DOHH2 (cell line): ENCODE measurements around the gene CD2AP.

ENCODE experiments used
- H3F3A ChIP-seq: fragments of 200-600 bp; sonication (generic), shearing (Covaris generic); 2 replicates; pipeline ENCODE4 v1.6.0; 2016; ENCODE audit warnings: antibody characterized with exemption, mild to moderate bottlenecking; ENCODE audit not compliant: control insufficient read depth, insufficient read depth
- H3K27ac ChIP-seq: fragments of 200-600 bp; sonication (generic); 2 replicates; pipeline ENCODE4 v1.5.1; 2014; ENCODE audit warnings: low read depth, mild to moderate bottlenecking, low read length, moderate library complexity
- H3K27me3 ChIP-seq: fragments of 200-600 bp; sonication (generic); 2 replicates; pipeline ENCODE4 v1.6.1; 2014; ENCODE audit warnings: mild to moderate bottlenecking, low read length, mixed read lengths; ENCODE audit not compliant: control insufficient read depth
- H3K36me3 ChIP-seq: fragments of 200-600 bp; sonication (generic); 2 replicates; pipeline ENCODE4 v1.6.1; 2014; ENCODE audit warnings: mild to moderate bottlenecking, low read length, moderate library complexity, mixed read lengths; ENCODE audit not compliant: control insufficient read depth
- H3K4me1 ChIP-seq: fragments of 200-600 bp; sonication (generic); 2 replicates; pipeline ENCODE4 v1.6.1; 2014; ENCODE audit warnings: mild to moderate bottlenecking, low read length, mixed read lengths; ENCODE audit not compliant: control insufficient read depth
- H3K4me2 ChIP-seq: fragments of 200-600 bp; sonication (generic); 2 replicates; pipeline ENCODE4 v1.6.0; 2014; ENCODE audit warnings: mild to moderate bottlenecking, low read length, moderate library complexity
- H3K4me3 ChIP-seq: fragments of 200-600 bp; sonication (generic); 2 replicates; pipeline ENCODE4 v1.5.1; 2014; ENCODE audit warnings: mild to moderate bottlenecking, low read length, mixed read lengths
- H3K79me2 ChIP-seq: fragments of 200-600 bp; sonication (generic); 2 replicates; pipeline ENCODE4 v1.6.1; 2014; ENCODE audit warnings: mild to moderate bottlenecking, low read length, mixed read lengths; ENCODE audit not compliant: control insufficient read depth
- H3K9me2 ChIP-seq: fragments of 200-600 bp; sonication (generic); replicated peaks from 2 replicates; pipeline ENCODE4 v1.6.1; 2014; ENCODE audit warnings: mild to moderate bottlenecking, low read length, mixed read lengths; ENCODE audit not compliant: control insufficient read depth
- H3K9me3 ChIP-seq: fragments of 200-600 bp; sonication (generic); 2 replicates; pipeline ENCODE4 v1.6.1; 2014; ENCODE audit warnings: antibody characterized with exemption, low read length, mixed read lengths; ENCODE audit not compliant: control insufficient read depth, insufficient read depth
- H4K20me1 ChIP-seq: fragments of 200-600 bp; sonication (generic); 2 replicates; pipeline ENCODE4 v1.6.0; 2014; ENCODE audit warnings: low read depth, mild to moderate bottlenecking, antibody characterized with exemption, low read length, moderate library complexity; ENCODE audit not compliant: control insufficient read depth, insufficient read depth
- CTCF ChIP-seq: fragments of 200-600 bp; sonication (generic); IDR thresholded peaks from one replicate; pipeline ENCODE4 v1.5.1; 2014; ENCODE audit warnings: antibody characterized with exemption, mild to moderate bottlenecking, low read depth, low read length; ENCODE audit not compliant: poor library complexity, severe bottlenecking
- EZH2phosphoT487 ChIP-seq: fragments of 200-600 bp; sonication (generic); IDR thresholded peaks from 2 replicates; pipeline ENCODE4 v1.6.1; 2017; ENCODE audit warnings: borderline replicate concordance, mild to moderate bottlenecking, antibody characterized with exemption, low read length, moderate library complexity, mixed read lengths

The CD2AP gene

GRCh38 chr6:47490676-47491075 is 13.1 kb downstream of the CD2AP start:
- Histone ChIP-seq H4K20me1 (peaks cover 28% of the 10 kb centered on the region; the same call in 1 of the 2 replicates), H3K79me2 (peaks cover 100% of the 10 kb centered on the region), H3K4me1 (peaks cover 21% of the 10 kb centered on the region), H3K27me3 (no peaks in the 10 kb centered on the region), H3K27ac (no peak overlapping the region), H3K9me2 (no peaks in the 10 kb centered on the region), H3K36me3 (peaks cover 7% of the 10 kb centered on the region), H3K9me3 (no peaks in the 10 kb centered on the region), H3F3A (no peaks in the 10 kb centered on the region), H3K4me3 (no peak overlapping the region), H3K4me2 (no peak overlapping the region)
- TF ChIP-seq CTCF (no peak), EZH2phosphoT487 (no peak)

DNA sequence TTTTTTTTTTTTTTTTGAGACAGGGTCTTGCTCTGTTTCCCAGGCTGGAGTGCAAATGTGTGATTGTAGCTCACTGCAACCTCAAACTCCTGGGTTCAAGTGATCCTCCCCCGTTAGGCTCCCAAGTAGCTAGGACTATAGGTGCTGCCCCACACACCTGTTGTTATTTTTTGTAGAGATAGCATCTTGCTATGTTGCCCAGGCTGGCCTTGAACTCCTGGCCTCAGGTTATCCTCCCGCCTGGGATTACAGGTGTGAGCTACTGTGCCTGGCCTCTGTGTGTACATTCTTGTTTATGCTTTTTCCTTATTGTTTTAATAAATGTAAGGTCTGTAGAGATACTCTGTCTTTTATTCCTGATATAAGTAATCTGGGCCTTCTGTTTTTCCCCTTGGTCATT is 14.8 kb downstream of the CD2AP start:
- no peaks in the 10 kb centered on the region for H3F3A ChIP-seq
- no peaks in the 10 kb centered on the region for H3K9me3 ChIP-seq
- TF ChIP-seq CTCF (no peak), EZH2phosphoT487 (no peak)
- H3K9me2 ChIP-seq = no peaks in the 10 kb centered on the region
- H3K27me3 ChIP-seq = no peaks in the 10 kb centered on the region
- H3K79me2 ChIP-seq = peaks cover 100% of the 10 kb centered on the region
- peaks cover 2% of the 10 kb centered on the region; the same call in 1 of the 2 replicates for H3K36me3 ChIP-seq
- H3K4me1 ChIP-seq = peaks cover 15% of the 10 kb centered on the region
- no peak overlapping the region for H3K4me2 ChIP-seq
- H3K4me3 ChIP-seq = no peak overlapping the region
- H3K27ac ChIP-seq = no peak overlapping the region
- H4K20me1 ChIP-seq = 0 out of 2 replicates have a peak, but pooled peaks cover 20% of the 10 kb centered on the region

DNA sequence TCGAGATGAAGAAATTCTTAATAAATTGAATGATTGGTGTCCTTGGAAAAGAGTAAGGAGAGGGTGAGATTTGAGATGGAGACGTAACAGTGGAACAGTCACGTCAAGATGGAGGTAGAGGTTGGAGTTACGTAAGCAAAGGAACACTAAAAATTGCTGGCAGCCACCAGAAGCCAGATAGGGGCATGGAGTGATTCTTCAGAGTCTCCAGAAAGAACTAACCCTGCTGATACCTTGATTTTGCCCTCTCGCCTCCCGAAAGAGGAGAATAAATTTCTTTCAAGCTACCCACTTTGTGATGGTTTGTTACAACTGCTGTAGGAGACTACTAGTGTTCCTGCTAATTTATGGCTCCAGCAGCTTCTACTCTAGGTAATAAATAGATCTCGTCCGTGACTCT is 17.6 kb downstream of the CD2AP start:
- Histone ChIP-seq H3K4me2 (no peak overlapping the region), H3K4me3 (no peak overlapping the region), H3K27ac (no peak overlapping the region), H3K4me1 (peaks cover 7% of the 10 kb centered on the region), H3K36me3 (peaks cover 5% of the 10 kb centered on the region; the same call in 1 of the 2 replicates), H4K20me1 (peaks cover 19% of the 10 kb centered on the region; the same call in 1 of the 2 replicates), H3K9me3 (no peaks in the 10 kb centered on the region), H3F3A (no peaks in the 10 kb centered on the region), H3K79me2 (peaks cover 100% of the 10 kb centered on the region), H3K27me3 (no peaks in the 10 kb centered on the region), H3K9me2 (no peaks in the 10 kb centered on the region)
- TF ChIP-seq EZH2phosphoT487 (no peak), CTCF (no peak)
